HPDE6-E6E7 (cell line): ENCODE data around the gene SPARC.

Experiments used
- DNase-seq: peaks from one replicate; pipeline ENCODE4 v3.0.0; 2011; ENCODE audit warnings: missing footprints; ENCODE audit errors: extremely low spot score

SPARC gene

DNA sequence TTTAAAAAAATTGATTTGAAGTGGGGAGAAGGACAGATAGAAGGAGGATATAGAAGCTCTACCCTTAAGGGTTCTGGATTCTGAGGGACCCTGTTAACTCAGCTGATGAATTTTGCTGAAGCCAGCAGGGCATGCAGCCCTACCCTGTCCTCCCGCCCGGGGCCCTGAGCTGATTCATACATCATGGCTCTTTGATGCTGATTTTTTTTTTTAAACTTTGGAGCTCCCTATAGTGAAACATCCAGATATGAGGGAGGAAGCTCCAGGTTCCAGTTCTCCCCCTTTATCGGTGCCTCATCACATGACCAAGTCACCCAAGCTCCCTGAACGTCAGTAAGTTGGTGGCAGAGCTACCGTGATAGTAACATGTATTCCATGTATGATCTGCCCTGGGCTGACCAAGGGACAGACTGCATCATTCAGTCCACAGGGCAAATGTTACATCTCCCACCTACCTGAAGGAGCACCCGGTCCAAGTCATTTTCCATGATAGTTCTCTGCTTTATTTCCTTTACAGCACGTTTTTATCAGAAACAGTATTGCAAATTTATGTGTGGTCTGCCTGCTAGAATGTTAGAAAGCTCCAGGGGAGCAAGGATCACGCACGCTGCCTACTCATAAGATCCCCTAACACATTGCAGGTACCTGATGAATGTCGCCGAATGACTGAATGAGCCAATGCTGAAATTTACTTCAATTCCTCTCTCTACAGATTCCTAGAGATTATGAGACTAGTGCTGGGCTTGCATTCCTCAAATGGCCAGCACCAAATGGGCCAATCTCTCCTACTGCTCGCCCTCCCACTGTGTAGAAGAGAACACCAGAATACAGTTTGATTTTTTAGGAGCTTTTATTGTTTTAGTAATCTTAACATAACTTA lies 25.9 kb downstream of the SPARC start:
- DNase-seq = no peak

DNA sequence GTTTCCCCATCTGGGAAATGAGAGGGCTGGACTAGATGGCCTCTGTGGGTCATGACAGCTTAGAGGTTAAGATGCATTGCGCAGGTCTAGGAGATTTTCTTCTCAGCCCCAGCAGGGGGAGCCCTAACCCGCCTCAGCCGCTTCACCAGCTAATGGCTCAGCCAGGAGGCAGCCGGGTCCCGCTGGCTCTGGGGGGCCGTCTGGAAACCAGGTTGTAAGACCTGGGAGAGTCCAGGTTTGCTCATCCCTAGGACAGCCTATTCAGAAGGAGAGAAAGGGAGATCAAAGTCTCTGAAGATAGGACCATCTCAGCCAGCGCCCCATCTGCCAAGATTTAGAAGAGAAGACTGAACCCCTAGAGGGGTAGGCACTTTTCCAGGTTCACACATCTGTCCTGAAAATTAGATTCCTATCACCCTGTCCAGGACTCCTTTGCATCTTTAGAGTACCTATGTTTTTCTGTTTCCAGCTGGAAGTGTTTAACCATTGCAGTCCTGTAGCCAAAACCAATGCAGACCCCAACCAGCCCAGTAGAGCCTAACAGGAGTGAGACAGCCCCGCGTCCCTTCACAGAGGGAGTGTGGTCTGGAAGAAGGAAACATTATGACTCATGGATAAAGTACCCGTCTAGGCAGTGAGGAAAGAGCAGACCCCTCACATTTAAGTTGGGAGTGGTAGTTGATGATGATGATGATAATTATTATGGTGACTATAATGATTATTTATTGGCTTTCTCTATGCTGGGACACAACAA lies 27.5 kb downstream of the SPARC start:
- peak; percentile 80 for DNase-seq

DNA sequence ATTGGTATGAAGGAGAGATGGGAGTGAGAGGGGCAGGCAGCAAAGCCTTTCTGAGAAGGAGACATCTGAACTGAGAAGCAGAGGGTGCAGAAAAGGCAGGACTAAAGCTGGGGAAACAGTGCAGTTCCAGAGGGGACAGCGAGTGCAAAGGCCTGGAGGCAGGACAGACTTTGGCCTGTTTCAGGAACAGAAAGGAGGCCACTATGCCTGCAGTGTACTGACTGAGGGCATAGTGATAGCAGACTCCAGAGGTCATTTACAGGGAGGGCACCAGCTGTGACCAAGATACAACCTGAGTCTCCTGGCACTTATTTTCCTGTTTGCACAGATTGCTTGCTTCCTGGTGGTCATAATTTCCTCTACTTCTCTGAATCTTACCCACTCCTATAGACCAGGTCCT lies 29.6 kb downstream of the SPARC start:
- DNase-seq = no peak

DNA sequence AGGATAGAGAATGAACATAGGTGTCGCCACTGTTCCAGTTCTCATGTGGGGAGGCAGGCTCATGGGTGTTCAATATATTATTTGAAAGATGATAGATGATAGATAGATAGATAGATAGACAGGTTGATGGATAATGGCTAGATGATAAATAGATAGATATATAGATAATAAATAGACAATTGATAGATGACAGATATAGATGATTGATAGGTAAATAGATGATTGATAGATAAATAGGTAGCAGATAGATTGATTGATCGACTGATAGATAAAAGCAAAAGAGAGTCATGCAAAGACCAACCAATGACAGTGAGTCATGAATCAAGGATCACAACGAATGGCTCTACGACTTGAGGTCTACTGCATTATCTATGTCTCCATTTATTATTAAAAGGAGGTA lies 30.4 kb downstream of the SPARC start:
- DNase-seq = no peak

DNA sequence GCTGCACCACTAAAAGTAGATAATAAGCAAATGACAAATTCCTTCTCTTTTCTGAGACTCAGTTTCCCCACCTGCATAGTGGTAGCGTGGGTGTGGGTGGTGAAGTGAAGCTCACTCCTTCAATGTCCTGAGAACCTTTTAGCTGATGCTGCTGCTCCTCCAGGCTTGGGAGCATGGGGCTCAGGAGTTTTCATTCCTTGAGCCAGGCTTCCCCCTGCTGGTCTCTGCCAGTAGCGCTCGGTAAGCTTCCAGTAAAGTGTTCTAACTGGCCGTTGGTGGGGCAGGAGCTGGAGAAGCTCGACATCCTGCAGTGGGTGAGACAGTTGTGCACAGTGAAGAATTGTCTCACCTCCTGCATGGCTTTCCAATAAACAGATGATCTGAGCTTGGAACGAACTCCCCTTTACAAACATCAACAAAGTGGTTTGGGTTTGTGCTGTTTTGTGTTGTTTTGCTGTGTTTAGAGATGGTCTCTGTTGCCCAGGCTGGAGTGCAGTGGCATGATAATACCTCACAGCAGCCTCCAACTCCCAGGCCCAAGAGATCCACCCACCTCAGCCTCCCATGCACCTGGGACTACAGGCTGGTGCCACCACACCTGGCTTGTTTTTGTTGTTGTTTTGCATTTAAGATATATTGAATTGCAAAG lies 34.6 kb downstream of the SPARC start:
- peak; percentile 88 for DNase-seq

DNA sequence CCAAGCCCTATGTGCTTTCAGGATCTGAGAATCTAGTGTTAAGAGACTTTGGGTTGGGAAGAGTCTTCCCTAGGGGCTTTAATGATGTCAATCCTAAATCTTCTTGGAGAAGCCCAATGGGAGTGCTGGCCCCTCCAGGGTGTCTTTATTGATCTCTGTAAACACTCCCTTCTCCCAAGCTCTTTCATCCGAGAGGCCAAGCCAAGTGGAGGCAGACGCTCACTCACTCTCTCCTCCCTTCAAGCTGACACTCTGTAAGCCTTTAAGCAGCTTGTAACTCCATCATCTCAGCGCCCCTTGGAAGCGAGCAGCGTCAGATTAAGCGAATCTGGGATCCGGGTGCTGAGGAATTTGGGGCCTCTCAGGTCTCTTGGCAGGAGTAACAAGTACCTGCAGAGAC lies 37.7 kb downstream of the SPARC start:
- no peak for DNase-seq

DNA sequence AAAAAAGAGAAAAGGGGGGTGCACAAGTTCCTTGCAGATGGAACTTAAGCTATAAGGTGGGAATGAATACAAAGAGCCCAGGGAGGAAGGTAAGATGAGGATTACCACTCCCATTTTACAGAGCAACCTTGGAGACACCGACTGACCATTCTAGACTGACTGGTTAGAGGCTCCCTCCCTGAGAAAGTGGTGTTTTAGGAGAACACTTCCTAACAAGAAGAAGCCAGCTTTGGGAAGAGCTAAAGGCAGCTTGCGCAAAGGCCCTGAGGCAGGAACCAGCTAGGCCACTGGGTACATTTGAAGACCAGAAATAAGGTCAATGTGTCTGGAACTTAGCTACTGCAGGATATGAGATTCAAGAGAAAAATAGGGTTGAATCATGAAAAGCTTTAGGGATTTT lies 38.6 kb downstream of the SPARC start:
- DNase-seq = no peak

DNA sequence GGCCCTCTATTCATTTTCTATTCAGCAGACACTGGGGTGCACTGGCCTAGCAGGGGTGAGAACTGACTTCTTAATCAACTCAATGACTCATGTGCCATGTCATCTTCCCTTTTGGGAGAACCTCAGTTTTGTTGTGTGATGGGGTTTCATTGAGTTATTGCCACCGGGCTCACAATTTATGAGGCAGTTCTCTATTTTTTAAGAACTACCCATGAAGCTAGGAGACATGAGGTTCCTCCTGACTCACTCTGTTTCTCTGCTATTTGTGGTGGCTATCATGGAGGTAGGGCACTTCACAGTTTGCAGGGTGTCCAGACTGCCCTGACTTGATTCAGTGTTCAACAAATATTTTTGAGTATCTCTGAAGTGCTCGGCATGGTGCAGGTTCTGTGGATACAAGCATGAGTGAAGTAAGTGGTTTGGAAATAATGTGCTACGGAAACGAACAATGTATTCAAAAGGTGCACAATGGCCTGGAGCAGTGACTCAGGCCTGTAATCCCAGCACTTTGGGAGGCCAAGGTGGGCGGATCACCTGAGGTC lies 39.3 kb downstream of the SPARC start:
- DNase-seq = no peak

DNA sequence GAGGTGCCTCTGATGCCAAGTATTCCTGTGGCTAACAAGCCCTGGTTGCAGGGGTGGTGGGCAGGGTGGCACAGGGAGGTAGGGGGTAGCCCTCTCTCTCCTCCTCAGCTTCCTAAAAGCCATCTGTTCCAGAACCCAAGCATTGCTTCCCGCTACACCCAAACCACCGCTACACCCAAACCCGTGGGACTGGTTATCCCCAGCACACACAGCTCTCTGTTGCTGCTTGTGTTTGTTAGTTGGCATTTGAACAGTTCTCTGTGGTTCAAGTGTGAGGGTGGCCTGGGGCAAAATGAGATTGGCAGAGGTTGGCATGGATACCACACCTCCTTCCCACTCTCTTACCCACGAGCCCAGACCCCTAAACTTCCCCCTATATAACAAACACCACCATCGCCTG lies 40.4 kb downstream of the SPARC start:
- no peak for DNase-seq

DNA sequence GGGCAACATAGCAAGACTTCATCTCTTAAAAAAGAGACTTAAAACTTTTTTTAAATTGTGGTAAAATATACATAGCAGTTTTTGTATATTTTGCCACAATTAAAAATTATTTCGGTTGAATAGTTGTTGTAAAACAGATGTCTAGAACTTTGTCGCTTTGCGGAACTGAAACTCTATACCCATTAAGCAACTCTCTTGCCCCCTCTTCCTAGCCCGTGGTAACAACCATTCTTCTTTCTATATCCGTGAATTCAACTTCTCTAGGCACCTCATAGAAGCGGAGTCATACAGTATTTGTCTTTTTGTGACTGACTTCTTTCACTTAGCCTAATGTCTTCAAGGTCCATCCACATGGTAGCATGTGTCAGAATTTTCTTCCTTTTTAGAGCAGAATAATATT lies 43.3 kb downstream of the SPARC start:
- DNase-seq = no peak

DNA sequence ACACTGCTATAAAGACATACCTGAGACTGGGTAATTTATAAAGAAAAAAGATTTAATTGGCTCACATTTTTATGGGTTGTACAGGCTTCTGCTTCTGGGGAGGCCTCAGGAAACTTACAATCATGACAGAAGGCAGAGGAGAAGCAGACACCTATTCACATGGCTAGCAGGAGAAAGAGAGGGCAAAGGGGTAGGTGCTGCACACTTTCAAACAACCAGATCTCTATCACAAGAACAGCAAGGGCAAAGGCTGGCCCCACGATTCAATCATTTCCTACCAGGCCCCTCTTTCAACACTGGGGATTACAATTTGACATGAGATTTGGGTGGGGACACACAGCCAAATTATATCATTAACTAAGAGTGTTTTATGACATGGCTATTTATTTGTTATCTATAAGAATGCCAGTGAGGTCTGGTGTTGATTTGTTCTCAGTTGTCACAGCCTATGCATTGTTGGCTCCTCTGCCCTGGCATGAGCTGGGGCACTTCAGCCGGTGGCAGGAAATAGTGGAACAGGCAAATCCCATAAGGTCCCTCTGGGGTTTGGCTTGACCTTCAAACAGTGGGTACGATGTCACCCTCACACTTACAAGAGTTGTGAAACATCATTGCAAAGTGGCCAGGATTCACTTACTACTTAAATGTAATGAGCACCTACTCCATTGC lies 44.1 kb downstream of the SPARC start:
- no peak for DNase-seq

DNA sequence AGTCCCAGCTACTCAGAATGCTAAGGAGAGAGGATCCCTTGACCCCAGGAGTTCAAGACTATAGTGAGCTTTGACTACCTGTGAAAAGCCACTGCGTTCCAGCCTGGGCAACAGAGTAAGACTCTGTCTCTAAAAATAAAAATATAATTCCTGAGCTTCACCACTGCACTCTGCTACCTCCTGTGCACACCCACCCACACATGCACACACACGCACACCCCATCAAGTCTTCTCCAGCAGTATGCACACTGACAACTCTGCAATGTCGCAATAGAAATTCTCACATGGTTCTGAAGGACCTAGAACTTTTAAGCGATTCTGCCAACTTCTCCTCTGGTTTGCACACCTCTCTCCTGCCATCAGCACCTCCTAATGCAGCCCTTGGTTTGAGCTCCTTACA lies 48.1 kb downstream of the SPARC start:
- DNase-seq = no peak

DNA sequence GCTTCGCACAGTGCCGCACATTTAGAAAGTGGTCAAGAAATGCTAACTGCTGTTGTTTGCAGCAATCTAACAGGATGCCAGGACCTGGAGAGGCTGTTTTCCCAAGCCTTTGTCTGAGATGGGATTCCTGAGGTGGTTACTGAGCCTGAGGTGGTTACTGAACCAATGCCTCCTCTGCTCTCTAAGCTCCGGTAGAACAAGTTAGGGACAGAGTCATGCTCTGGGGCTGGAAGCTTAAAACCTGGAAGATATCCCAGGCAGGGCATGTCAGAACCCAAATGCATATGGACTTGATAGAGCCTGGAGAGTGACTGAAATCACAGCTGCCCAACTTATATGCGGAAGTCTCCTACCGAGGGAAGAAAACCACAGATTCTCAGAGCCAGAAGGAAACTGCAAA lies 49.0 kb downstream of the SPARC start:
- peak; percentile 79 for DNase-seq

DNA sequence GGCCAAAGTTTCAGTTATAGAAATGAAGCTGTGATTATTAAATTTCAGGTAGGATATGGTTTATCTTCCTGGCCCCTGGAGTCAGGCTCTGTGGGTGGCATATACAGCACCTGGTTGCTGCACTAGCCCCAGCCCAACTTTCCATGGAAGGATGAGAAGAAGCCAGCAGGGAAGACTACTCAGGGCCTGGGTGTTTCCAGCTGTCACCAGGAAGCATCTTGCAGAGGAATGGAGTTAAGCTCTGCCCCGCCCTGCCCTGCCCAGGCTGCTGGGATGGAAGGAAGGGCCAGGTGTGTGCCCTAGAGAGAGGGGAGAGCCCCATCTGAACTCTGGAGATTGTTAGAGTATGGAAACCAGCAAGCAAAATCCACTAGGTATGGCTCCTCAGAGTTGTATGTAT lies 52.8 kb downstream of the SPARC start:
- DNase-seq = no peak

DNA sequence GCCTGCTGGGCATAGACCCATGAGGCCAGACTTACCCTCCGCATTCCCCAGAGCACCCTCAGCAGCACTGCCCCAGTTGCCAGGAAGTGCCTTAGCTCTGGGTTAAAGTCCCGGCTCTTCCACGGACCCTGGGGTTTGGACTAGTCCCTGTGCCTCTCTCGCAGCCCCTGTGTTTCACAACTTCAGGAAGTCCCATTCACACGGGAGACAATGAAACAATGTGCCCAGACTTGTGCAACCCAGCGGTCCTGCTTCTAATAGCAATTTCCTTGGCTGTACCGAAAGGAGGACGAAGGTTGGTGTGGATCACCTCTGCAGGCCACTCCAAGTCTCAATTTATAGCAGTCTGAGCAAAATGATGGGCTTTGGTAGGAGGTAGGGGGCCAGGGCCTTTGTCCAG lies 53.8 kb downstream of the SPARC start:
- DNase-seq = no peak

DNA sequence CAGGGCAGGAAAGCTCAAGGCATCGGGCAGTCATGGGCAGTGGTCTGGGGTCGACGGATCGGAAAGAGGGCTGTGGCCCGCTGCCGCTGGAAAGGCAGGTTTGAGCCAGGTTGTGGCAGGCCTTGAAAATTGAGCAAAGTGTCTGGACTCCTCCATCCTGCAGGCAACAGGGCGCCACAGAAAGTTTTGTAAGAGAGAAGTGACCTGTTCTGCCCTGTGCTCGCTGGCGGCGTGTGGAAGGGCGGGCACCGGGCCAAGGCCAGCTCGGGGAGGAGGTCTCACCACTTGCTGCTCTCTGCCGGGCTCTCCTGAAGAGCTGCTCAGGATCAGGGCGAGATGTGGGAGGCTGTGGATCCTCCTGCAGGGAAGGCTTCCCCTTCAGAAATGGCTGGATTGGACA lies 54.2 kb downstream of the SPARC start:
- DNase-seq = no peak

DNA sequence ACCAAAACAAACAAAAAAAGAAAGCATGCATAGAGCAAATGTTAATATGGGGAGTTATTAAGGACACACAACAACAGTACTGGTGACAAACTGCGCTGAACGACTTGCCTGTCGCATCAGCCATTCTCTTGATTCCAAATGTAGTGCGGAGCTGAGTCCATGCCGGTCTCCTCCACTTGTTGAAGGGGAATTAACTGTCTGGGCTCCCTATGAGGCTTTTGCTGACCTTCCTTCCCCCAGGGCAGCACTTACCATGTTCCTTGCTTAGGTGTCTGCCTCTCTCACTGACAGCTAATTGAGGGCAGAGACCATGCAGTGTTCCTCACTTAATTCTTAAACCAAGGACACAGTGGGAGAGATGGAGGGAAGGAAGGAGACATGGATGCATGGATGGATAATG lies 54.8 kb downstream of the SPARC start:
- DNase-seq = no peak

DNA sequence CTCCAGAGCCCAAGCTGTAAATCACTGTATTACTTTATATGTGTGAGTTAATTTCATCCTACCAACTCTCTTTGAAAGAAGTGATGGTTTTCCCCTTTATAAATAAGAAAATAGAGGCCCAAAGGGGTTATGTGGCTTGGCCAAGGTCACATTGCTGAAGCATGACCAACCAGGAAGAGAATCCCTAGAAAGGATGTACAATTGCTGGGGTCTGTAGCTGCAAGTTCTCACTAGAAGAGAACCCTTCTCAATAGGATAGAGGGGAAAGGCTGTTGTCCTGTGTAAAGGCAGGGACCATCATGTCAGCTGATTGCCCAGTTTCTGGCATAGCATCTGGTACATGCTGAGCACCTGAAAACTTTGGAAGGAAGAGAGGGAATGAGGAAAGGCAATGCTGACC lies 56.6 kb downstream of the SPARC start:
- no peak for DNase-seq

DNA sequence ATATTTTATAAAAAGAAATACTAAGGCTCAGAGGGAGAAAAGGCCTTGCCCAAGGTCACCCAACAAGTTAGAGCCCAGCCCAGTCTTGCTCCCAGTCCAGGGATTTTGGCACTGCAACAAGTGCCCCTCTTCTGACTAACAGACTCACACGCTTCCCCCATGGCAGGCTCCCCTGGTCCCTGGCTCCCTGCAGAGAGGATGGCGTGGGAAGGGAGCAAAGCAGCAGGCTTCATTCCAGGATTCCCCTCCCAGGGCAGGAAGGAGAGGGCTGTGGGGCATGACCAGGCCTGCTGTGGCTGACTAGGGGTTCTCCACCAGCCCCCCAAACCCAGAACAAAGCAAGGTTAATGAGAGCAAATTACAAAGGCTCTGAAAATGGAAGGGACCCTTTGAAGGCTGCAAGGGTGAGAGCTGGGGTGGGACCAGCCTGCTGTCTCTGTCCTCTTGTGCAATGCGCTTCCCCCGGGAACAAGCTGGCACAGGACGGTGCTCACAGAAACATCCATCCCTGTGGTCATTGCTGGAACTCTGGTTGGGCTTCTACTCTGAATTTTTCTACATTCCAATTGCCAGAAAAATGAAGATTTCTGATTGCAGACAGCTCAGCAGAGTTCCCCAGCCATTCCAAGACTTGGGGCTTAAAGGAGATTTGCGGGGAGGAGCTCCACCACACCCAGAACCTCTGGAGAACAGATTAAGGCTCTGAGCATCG lies 58.4 kb downstream of the SPARC start:
- no peak for DNase-seq

DNA sequence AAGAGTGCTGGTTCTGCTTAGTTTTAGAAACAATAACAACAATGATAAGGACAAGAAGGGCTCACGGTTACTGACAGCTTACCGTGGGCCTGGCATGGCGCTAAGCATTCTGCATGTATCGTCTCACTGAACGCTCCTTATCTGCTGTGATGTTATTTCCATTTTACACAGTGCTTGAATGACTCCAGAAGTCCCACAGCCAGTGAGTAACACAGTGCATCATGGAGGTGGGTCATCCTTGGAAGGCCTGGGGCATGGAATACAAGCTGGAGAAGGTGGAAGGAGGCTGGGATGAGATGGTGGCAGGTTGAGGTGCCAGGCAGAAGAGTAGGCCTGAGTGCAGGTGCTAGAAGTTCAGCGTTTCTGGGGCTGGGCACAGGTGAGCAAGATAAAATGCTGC lies 59.1 kb downstream of the SPARC start:
- no peak for DNase-seq

DNA sequence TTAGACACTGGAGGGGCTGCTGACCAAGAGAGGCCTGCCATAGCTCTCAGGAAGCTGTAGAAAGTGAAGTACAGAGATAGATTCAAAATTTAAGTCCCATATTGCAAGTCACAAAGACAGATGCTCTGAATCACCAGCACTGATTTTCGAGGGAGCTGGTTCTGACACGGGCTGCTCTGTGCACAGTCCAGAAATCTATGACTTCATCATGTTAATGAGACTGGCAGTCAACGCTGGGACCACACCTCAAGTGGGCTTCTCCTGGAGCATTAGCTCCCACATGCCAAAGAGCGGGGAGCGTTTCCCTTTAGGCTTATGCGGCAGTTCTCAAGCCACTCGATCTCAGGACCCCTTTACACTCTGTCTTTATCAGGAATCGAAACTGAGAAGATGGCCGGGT lies 61.4 kb downstream of the SPARC start:
- DNase-seq = no peak
